ENCODE measurements around the gene COPS3.

GRCh38 chr17:17204041-17204591, 76.9 kb downstream of the COPS3 start:
- TF ChIP-seq MXI1 (IDR thresholded peaks at IDR 0.05; ENCODE audit: borderline replicate concordance, low read depth, low read length) (no peak), CTCF (conservative IDR thresholded peaks at IDR 0.05; ENCODE audit: low read depth, low read length) (no peak), RAD21 (IDR thresholded peaks at IDR 0.05; ENCODE audit: low read length) (no peak), CEBPB (IDR thresholded peaks at IDR 0.05; ENCODE audit: low read depth, low read length) (no peak), FOS (IDR thresholded peaks at IDR 0.05; ENCODE audit: low read depth, low read length) (no peak), USF2 (IDR thresholded peaks at IDR 0.05; ENCODE audit: low read depth, low read length) (no peak)
